SK-N-MC (cell line): ENCODE data around the gene M6PR.
"Not testable (repeated sequence)": the region's sequence is repeated elsewhere in the genome, so short reads cannot be mapped to it uniquely, and the experiment has no call there.

Experiments used
- DNase-seq: peaks from one replicate; pipeline ENCODE4 v3.0.0-alpha.2; 2011; ENCODE audit warnings: low read depth, low spot score
- H3K27ac ChIP-seq: fragments of 200-600 bp; sonication (generic); 2 replicates; pipeline ENCODE4 v1.5.1; 2016; ENCODE audit warnings: mixed run types
- H3K36me3 ChIP-seq: fragments of 200-600 bp; sonication (generic); 2 replicates; pipeline ENCODE4 v1.6.1; 2017; ENCODE audit warnings: antibody characterized with exemption, low read length, mixed read lengths; ENCODE audit not compliant: insufficient read depth
- H3K4me3 ChIP-seq: fragments of 200-600 bp; sonication (generic); 2 replicates; pipeline ENCODE4 v1.5.1; 2016
- H3K9ac ChIP-seq: fragments of 200-600 bp; sonication (generic); 2 replicates; pipeline ENCODE4 v1.8.0; 2017; ENCODE audit warnings: mixed run types, mixed read lengths; ENCODE audit not compliant: insufficient read length
- H3K9me3 ChIP-seq: fragments of 200-600 bp; sonication (generic); 2 replicates; pipeline ENCODE4 v1.6.1; 2017; ENCODE audit warnings: low read depth, mild to moderate bottlenecking, antibody characterized with exemption, low read length, moderate library complexity, mixed read lengths
- EZH2 ChIP-seq: fragments of 200-600 bp; sonication (generic); IDR thresholded peaks from one replicate; pipeline ENCODE4 v1.6.1; 2017; ENCODE audit warnings: antibody characterized with exemption
- FOXP2 ChIP-seq: optimal IDR thresholded peaks from 2 replicates; pipeline ENCODE3; 2011; ENCODE audit warnings: mild to moderate bottlenecking, moderate library complexity; ENCODE audit not compliant: insufficient read depth; ENCODE audit errors: extremely low read length, control extremely low read depth
- POLR2AphosphoS5 ChIP-seq: IDR thresholded peaks from 2 replicates; pipeline ENCODE4 v1.6.1; 2012; ENCODE audit warnings: mild to moderate bottlenecking, low read depth, low read length, borderline replicate concordance

M6PR gene

DNA sequence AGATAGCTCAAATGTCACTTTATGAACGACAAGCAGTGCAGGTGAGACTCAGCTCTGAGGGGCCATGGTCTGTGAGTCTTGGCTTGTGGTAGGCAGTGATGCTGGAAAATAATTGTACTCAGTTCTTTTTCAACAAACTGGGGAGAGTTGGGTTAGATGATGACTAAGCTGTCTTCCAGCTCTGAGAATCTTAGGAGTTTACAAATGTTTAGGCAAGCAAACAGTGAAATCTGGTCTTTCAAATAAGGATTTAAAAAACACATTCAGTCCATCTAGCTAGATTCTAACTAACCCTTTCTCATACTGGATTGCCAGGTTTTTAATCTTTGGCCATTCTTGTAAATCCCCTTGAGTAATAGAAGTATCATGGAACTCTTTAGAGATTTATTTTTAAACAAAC, 31.7 kb downstream of the M6PR start:
- no peak overlapping the region for H3K4me3 ChIP-seq
- peaks cover 30% of the 10 kb centered on the region; the same call in 1 of the 2 replicates for H3K36me3 ChIP-seq
- no peak overlapping the region for H3K27ac ChIP-seq
- no peak for DNase-seq
- no peak overlapping the region for H3K9ac ChIP-seq
- TF ChIP-seq POLR2AphosphoS5, result no peak
- no peak for TF ChIP-seq FOXP2
- no peak for TF ChIP-seq EZH2
- no peaks in the 10 kb centered on the region for H3K9me3 ChIP-seq

DNA sequence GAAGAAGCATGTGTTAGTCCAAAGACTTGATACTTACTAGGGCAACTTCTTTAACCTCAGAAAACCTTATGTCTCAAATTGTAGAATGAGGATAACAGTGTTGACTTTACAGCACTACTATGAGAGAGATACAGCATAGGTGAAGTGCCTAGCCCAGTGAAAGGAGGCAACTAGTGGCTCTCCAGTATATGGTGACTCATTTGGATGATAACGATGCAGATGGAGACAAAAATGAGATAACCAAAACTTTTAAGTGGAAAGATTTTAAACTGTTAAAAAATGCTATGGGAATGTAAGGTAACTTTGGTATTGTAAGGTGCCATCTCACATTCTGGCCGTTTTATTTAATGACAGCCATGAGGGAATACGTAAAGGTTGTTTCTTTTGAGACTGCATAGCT, 32.4 kb downstream of the M6PR start:
- H3K9ac ChIP-seq, result no peak overlapping the region
- H3K36me3 ChIP-seq, result peaks cover 23% of the 10 kb centered on the region; the same call in 1 of the 2 replicates

GRCh38 chr12:8916154-8916553, 33.3 kb downstream of the M6PR start:
- H3K27ac ChIP-seq, result no peak overlapping the region
- H3K9ac ChIP-seq, result peak overlapping the region; percentile 11
- TF ChIP-seq EZH2 (no peak), FOXP2 (no peak), POLR2AphosphoS5 (no peak)
- H3K36me3 ChIP-seq, result peaks cover 16% of the 10 kb centered on the region; the same call in 1 of the 2 replicates
- no peaks in the 10 kb centered on the region for H3K9me3 ChIP-seq
- no peak for DNase-seq
- H3K4me3 ChIP-seq, result peak overlapping the region; percentile 91; the same call in 1 of the 2 replicates

More for the DNA sequence above, 32.4 kb downstream of the M6PR start:
- Histone ChIP-seq H3K27ac (no peak overlapping the region), H3K9me3 (no peaks in the 10 kb centered on the region), H3K4me3 (no peak overlapping the region)
- DNase-seq, result no peak
- no peak for TF ChIP-seq POLR2AphosphoS5
- TF ChIP-seq FOXP2, result no peak
- no peak for TF ChIP-seq EZH2

DNA sequence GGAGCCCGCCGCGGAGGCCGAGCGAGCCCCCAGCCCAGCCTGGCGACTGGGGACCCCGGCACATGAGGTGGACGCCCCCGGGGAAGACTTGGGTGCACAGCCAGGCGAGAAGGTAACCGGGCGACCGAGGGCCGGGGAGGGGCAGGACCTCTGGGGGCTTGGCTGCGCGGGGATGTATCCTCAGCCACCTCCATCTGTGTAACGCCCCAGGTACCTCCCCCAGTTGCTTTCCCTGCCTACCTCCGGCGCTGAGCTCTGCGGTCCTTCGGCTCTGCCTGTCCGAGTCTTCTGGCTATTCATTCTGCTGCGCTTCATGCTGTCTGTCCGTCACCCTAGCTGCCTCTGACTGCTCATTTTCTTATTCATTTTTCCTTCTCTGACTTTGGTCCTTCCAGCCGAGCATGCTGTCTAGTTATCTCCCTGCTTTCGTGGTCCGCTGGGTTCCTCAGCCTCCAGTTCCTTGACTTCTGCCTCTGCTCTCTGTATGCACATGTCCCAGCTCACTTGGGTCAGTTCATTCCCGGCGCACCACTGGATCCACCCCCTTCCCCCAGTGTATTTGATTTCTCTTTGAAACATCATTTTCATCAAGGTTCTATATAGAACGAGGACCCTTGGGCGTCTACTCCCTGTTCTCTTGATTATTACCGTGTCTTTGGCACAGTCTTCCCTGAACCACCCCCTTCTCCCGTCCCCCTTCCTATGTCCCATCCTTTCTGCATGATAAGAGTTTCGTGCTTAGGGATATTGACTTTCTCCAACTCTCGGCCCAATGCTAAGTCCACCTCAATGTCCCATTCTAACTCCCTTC, 34.5 kb downstream of the M6PR start:
- Histone ChIP-seq H3K9me3 (no peaks in the 10 kb centered on the region), H3K9ac (peak overlapping the region; percentile 60), H3K36me3 (peaks cover 12% of the 10 kb centered on the region; the same call in 1 of the 2 replicates), H3K4me3 (peak overlapping the region; percentile 91), H3K27ac (no peak overlapping the region)
- TF ChIP-seq EZH2, result no peak
- TF ChIP-seq FOXP2, result no peak
- no peak for TF ChIP-seq POLR2AphosphoS5
- DNase-seq, result no peak

GRCh38 chr12:8914033-8914715, 35.3 kb downstream of the M6PR start, which contains the start of gene PHC1:
PHC1 (plus strand) TSS chr12:8914509; CDS start chr12:8917678, 3,169 bp downstream.
- H3K4me3 ChIP-seq, result peak within 1 kb of the TSS; percentile 95
- H3K36me3 ChIP-seq, H3K9me3 ChIP-seq: not testable (repeated sequence)
- peak; percentile 28 for DNase-seq
- peak; percentile 61; the same call in 1 of the 2 replicates for TF ChIP-seq POLR2AphosphoS5
- H3K9ac ChIP-seq, result peak within 1 kb of the TSS; percentile 60
- H3K27ac ChIP-seq, result peak within 1 kb of the TSS; percentile 74

- no peak for DNase-seq
- H3K9me3 ChIP-seq, result no peaks in the 10 kb centered on the region
- 0 out of 2 replicates have a peak, but pooled peaks cover 5% of the 10 kb centered on the region for H3K36me3 ChIP-seq
- H3K27ac ChIP-seq, result peak overlapping the region; percentile 74
- TF ChIP-seq POLR2AphosphoS5, result no peak
- TF ChIP-seq EZH2, result no peak
- TF ChIP-seq FOXP2, result no peak
- peak overlapping the region; percentile 95 for H3K4me3 ChIP-seq
- H3K9ac ChIP-seq, result peak overlapping the region; percentile 59
Observed at GRCh38 chr12:8913702-8914032, 35.8 kb downstream of the M6PR start.

GRCh38 chr12:8912914-8913313, 36.5 kb downstream of the M6PR start:
- peak overlapping the region; percentile 46 for H3K9ac ChIP-seq
- H3K4me3 ChIP-seq, result peak overlapping the region; percentile 95
- H3K27ac ChIP-seq, result peak overlapping the region; percentile 74; the same call in 1 of the 2 replicates
- no peaks in the 10 kb centered on the region for H3K36me3 ChIP-seq
- H3K9me3 ChIP-seq, result no peaks in the 10 kb centered on the region
- no peak for TF ChIP-seq EZH2
- TF ChIP-seq FOXP2, result no peak
- no peak for TF ChIP-seq POLR2AphosphoS5
- no peak for DNase-seq

DNA sequence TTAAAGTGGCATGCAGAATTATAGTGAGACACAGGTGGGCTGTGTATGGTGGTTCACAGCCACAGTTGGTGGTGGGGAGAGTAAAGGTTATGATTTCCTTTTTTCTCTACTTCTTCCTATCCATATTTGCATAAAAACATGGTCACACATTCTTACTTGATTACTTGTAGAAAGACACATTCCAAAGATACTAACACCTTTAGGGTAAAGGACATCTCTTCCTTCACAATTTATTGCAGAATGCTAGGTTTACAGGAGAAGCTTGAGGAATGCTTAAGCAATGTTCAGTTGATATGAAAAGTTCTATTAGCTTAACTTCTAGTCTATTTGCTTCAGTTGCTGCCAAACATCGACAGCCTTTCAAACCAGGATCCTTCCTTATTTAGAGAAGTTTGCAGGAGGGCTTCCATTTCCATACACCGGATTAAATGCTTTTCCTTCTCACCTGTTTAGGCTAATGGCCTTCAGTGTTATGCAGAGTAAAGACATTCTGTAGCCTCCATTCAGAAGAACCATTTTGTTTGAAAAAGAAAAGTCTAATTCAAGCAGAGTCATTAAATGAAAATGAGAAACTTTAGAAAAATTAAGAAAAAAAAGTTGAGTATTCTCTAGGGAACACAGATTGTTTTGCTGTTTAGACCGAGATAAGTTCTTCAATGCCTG, 37.7 kb downstream of the M6PR start:
- Histone ChIP-seq H3K4me3 (no peak overlapping the region), H3K9ac (no peak overlapping the region), H3K27ac (no peak overlapping the region)

More for the DNA sequence above, 37.7 kb downstream of the M6PR start:
- TF ChIP-seq FOXP2, result no peak
- no peak for TF ChIP-seq POLR2AphosphoS5
- no peak for TF ChIP-seq EZH2
- H3K9me3 ChIP-seq, result no peaks in the 10 kb centered on the region
- DNase-seq, result no peak
- no peaks in the 10 kb centered on the region for H3K36me3 ChIP-seq
